Transverse colon (tissue), 4 donors: ENCODE measurements around the gene OR6K6. TPM values are rescaled to one million over a fixed set of nuclear protein-coding genes. Genes with fewer than 3 reads are reported as not detected.

Source experiments
- DNase-seq: peaks from one replicate; pipeline ENCODE4 v3.0.0-alpha.2; 2019
- H3K27ac ChIP-seq, 4 donors: fragments of 200-600 bp; sonication (generic); 2 replicates each; pipeline ENCODE4 v1.5.1; 2016 to 2018; ENCODE audit warnings: inconsistent platforms in 4 of 4
- H3K27me3 ChIP-seq: fragments of 200-600 bp; sonication (generic); 2 replicates; pipeline ENCODE4 v1.5.1; 2017; ENCODE audit warnings: inconsistent platforms
- H3K36me3 ChIP-seq, 4 donors: fragments of 200-600 bp; sonication (generic); 2 replicates each; pipeline ENCODE4 v1.5.1; 2017 to 2019; ENCODE audit warnings: inconsistent platforms in 4 of 4
- H3K4me1 ChIP-seq, 4 donors: fragments of 200-600 bp; sonication (generic); 2 replicates each; pipeline ENCODE4 v1.5.1; 2017 to 2020; ENCODE audit warnings: inconsistent platforms in 4 of 4
- H3K4me3 ChIP-seq, 4 donors: fragments of 200-600 bp; sonication (generic); 1 replicate in 1 of 4; 2 replicates in 3 of 4; pipeline versions ENCODE4 v1.5.1 to v1.6.1; 2017 to 2019; ENCODE audit warnings: inconsistent platforms in 4 of 4
- H3K9me3 ChIP-seq, 2 donors: fragments of 200-600 bp; sonication (generic); 2 replicates each; pipeline ENCODE4 v1.5.1; 2017 to 2019; ENCODE audit warnings: inconsistent platforms in 2 of 2
- CTCF ChIP-seq, 5 experiments: fragments of 200-600 bp in 3 of 5; fragments of 450-650 bp in 2 of 5; sonication (generic) in 3 of 5; IDR thresholded peaks; 1 replicate in 2 of 5; 2 replicates in 3 of 5; pipeline ENCODE4 v1.5.1; 2016 to 2017; ENCODE audit warnings: antibody characterized with exemption in 5 of 5, inconsistent platforms in 3 of 5, mild to moderate bottlenecking in 2 of 5, moderate library complexity in 1 of 5
- EP300 ChIP-seq: sonication (generic); formaldehyde crosslinking; IDR thresholded peaks from one replicate; pipeline ENCODE4 v1.6.1; 2017; ENCODE audit warnings: antibody characterized with exemption, low read depth
- POLR2A ChIP-seq: fragments of 450-650 bp; IDR thresholded peaks from one replicate; pipeline ENCODE4 v1.6.1; 2016; ENCODE audit warnings: antibody characterized with exemption, mild to moderate bottlenecking, moderate library complexity
- POLR2AphosphoS5 ChIP-seq, 3 donors: sonication (generic); formaldehyde crosslinking; IDR thresholded peaks; one replicate each; pipeline ENCODE4 v1.6.1; 2016; ENCODE audit warnings: antibody characterized with exemption in 3 of 3
- WGBS, 2 donors: methylation state at CpG; one replicate each; pipeline ENCODE4 v1.1.5; 2018; ENCODE audit warnings: low coverage in 1 of 2; 5-methylcytosine and 5-hydroxymethylcytosine counted together
- in situ Hi-C, 4 donors: fragments of 200-750 bp; cut with MboI; loops; one replicate each; pipeline versions ENCODE4 v1.15.0 to v1.15.1; 2017; ENCODE audit warnings: low sequenced_read_pairs in 3 of 4, low pct_ligation_motif_present in 1 of 4, low pct_unique_long_range_greater_than_20kb in 1 of 4
- intact Hi-C: fragments of 100-400 bp; cut with DNase I; formaldehyde crosslinking; loops from one replicate; pipeline ENCODE4 v1.15.1; 2023; ENCODE audit warnings: low total_unique reads
- total RNA-seq, 4 donors: library from RNA; depleted of rRNA; stranded (reverse); fragments of >200 nt; gene quantifications; one replicate each; pipeline ENCODE4 v1.1.0, GENCODE V29; 2016

OR6K6 gene
- total RNA-seq: not detected

GRCh38 chr1:158754420-158754819 lies at the start of gene OR6K6:
TSS of gene OR6K6 (plus strand) at chr1:158754720. CDS start at chr1:158754888, 168 bp downstream.
- intact Hi-C loops (no loop called here), in situ Hi-C loops (no loop called here)
- TF ChIP-seq EP300 (no peak), CTCF (IDR thresholded peaks at IDR 0.05) (no peak)
- Histone ChIP-seq H3K27ac (no peak within 1 kb of the TSS), H3K4me1 (no peaks in the 10 kb centered on the region), H3K27me3 (no peaks in the 10 kb centered on the region), H3K9me3 (no peaks in the 10 kb centered on the region), H3K4me3 (no peak within 1 kb of the TSS), H3K36me3 (no peaks in the 10 kb centered on the region)
- no peak for DNase-seq
- 84 to 85% methylated on average over 2 of the region's 2 CpGs for WGBS, 2 donors

GRCh38 chr1:158706096-158706495 lies 48.4 kb upstream of the OR6K6 start:
- in situ Hi-C loops (no loop called here), intact Hi-C loops (no loop called here)
- TF ChIP-seq POLR2A: no peak
- TF ChIP-seq POLR2AphosphoS5 (IDR thresholded peaks at IDR 0.05): no peak
- TF ChIP-seq CTCF (IDR thresholded peaks at IDR 0.05): no peak
- TF ChIP-seq EP300: no peak
- Histone ChIP-seq H3K4me3 (no peak overlapping the region), H3K9me3 (no peaks in the 10 kb centered on the region), H3K27me3 (no peaks in the 10 kb centered on the region), H3K27ac (no peak overlapping the region), H3K36me3 (no peaks in the 10 kb centered on the region), H3K4me1 (no peaks in the 10 kb centered on the region)
- DNase-seq: no peak
- 58 to 68% methylated on average over 2 of the region's 2 CpGs for WGBS, 2 donors

GRCh38 chr1:158711098-158711497 lies 43.4 kb upstream of the OR6K6 start:
- intact Hi-C loops (no loop called here), in situ Hi-C loops (no loop called here)
- DNase-seq: no peak
- TF ChIP-seq EP300 (no peak), POLR2AphosphoS5 (IDR thresholded peaks at IDR 0.05) (no peak), CTCF (IDR thresholded peaks at IDR 0.05) (no peak), POLR2A (no peak)
- Histone ChIP-seq H3K4me3 (no peak overlapping the region), H3K36me3 (no peaks in the 10 kb centered on the region), H3K9me3 (no peaks in the 10 kb centered on the region), H3K4me1 (no peaks in the 10 kb centered on the region), H3K27me3 (no peaks in the 10 kb centered on the region), H3K27ac (no peak overlapping the region)
- 54 to 59% methylated on average over 4 of the region's 4 CpGs for WGBS, 2 donors

GRCh38 chr1:158714754-158715153 lies 39.8 kb upstream of the OR6K6 start:
- 17 to 20% methylated on average over 1 of the region's 1 CpG for WGBS, 2 donors
- Histone ChIP-seq H3K4me1 (no peaks in the 10 kb centered on the region), H3K27me3 (no peaks in the 10 kb centered on the region), H3K4me3 (no peak overlapping the region), H3K9me3 (no peaks in the 10 kb centered on the region), H3K36me3 (no peaks in the 10 kb centered on the region), H3K27ac (no peak overlapping the region)
- TF ChIP-seq CTCF (IDR thresholded peaks at IDR 0.05) (no peak), EP300 (no peak), POLR2AphosphoS5 (IDR thresholded peaks at IDR 0.05) (no peak), POLR2A (no peak)
- intact Hi-C loops (no loop called here), in situ Hi-C loops (no loop called here)
- DNase-seq: no peak
